Panc1 (cell line): ENCODE data around the gene CREG1. TPM values are rescaled to one million over a fixed set of nuclear protein-coding genes. Genes with fewer than 3 reads are reported as not detected.

Experiments used
- ATAC-seq: fragments of 200-7000 bp; cut with Tn5 transposase; 2 replicates; pipeline ENCODE4 v1.9.1; 2020; ENCODE audit warnings: mild to moderate bottlenecking, moderate library complexity
- BruUV-seq: library from RNA; stranded (reverse); fragments of 400-500 nt; replicated peaks from 2 replicates; lab custom pipeline; 2021; lab: Mats Ljungman, UMichigan
- CTCF ChIA-PET: fragments of 300-600 bp; sonication (Branson Sonifier 250); formaldehyde crosslinking; loops from one replicate; lab custom pipeline; 2022; ENCODE audit warnings: antibody characterized with exemption; lab: Charles Lee
- POLR2A ChIA-PET: fragments of 300-600 bp; sonication (Branson Sonifier 250); formaldehyde crosslinking; loops from one replicate; lab custom pipeline; 2022; ENCODE audit warnings: antibody characterized with exemption; lab: Charles Lee
- DNase-seq: peaks from one replicate; pipeline ENCODE4 v3.0.0-alpha.2; 2010; ENCODE audit warnings: low read depth, low spot score
- H3K27ac ChIP-seq: 2 replicates; pipeline ENCODE4 v1.5.1; 2011; ENCODE audit warnings: mild to moderate bottlenecking, low read length, inconsistent platforms
- H3K27me3 ChIP-seq: fragments of 200-500 bp; sonication (Bioruptor generic); 2 replicates; pipeline ENCODE4 v1.6.0; 2014; ENCODE audit warnings: low read length, inconsistent platforms; ENCODE audit not compliant: control insufficient read depth, insufficient read depth
- H3K36me3 ChIP-seq: fragments of 200-500 bp; sonication (Bioruptor generic); 2 replicates; pipeline ENCODE4 v1.5.1; 2014; ENCODE audit warnings: inconsistent platforms, mild to moderate bottlenecking, low read length, moderate library complexity; ENCODE audit not compliant: control insufficient read depth, insufficient read depth
- H3K4me1 ChIP-seq: 2 replicates; pipeline ENCODE4 v1.5.1; 2011; ENCODE audit warnings: inconsistent platforms, mild to moderate bottlenecking, low read length, moderate library complexity; ENCODE audit not compliant: control insufficient read depth, insufficient read depth
- H3K4me3 ChIP-seq, 2 experiments: 2 replicates each; pipeline ENCODE4 v1.5.1; 2011 to 2012; ENCODE audit warnings: low read depth in 2 of 2, low read length in 2 of 2, mild to moderate bottlenecking in 2 of 2, inconsistent platforms in 1 of 2, moderate library complexity in 1 of 2
- H3K9me3 ChIP-seq: fragments of 200-500 bp; sonication (Bioruptor generic); 2 replicates; pipeline ENCODE4 v1.5.1; 2014; ENCODE audit warnings: low read depth, mild to moderate bottlenecking, inconsistent platforms, low read length, moderate library complexity; ENCODE audit not compliant: control insufficient read depth, insufficient read depth
- POLR2AphosphoS5 ChIP-seq: IDR thresholded peaks from 2 replicates; pipeline ENCODE4 v1.6.1; 2012; ENCODE audit warnings: mild to moderate bottlenecking, low read depth, low read length, moderate library complexity
- SIN3A ChIP-seq: IDR thresholded peaks from 2 replicates; pipeline ENCODE4 v1.6.1; 2012; ENCODE audit warnings: low read depth, mild to moderate bottlenecking, low read length, moderate library complexity, borderline replicate concordance; ENCODE audit not compliant: insufficient read depth
- TCF7L2 ChIP-seq: IDR thresholded peaks from 2 replicates; pipeline ENCODE4 v1.6.1; 2011; ENCODE audit warnings: mild to moderate bottlenecking, low read depth, low read length, inconsistent platforms
- in situ Hi-C: cut with HindIII; loops from 2 replicates; pipeline ENCODE4 v1.10.0; 2016; ENCODE audit warnings: low sequenced_read_pairs, low pct_unique_long_range_greater_than_20kb
- intact Hi-C: fragments of 100-400 bp; cut with micrococcal nuclease; formaldehyde crosslinking; loops from one replicate; pipeline ENCODE4 v1.10.0; 2022; ENCODE audit not compliant: unreplicated experiment
- total RNA-seq: library from RNA; stranded (reverse); gene quantifications from one replicate; pipeline ENCODE4 v1.2.1, GENCODE V29; 2021; ENCODE audit not compliant: unreplicated experiment
- TF ChIP-seq, protein P1 (sequence below), 2 experiments: IDR thresholded peaks; 2 replicates each; pipeline ENCODE4 v1.6.1; 2011 to 2012; ENCODE audit warnings: low read depth in 2 of 2, control low read depth in 1 of 2, low read length in 1 of 2, mild to moderate bottlenecking in 1 of 2, moderate library complexity in 1 of 2; ENCODE audit not compliant: insufficient read depth in 1 of 2
- TF ChIP-seq, protein P2 (sequence below): fragments of 450-650 bp; IDR thresholded peaks from 2 replicates; pipeline ENCODE4 v1.5.1; 2017; ENCODE audit warnings: mild to moderate bottlenecking

The CREG1 gene
- total RNA-seq, 1 experiment from 2014 or later = 25.9 TPM

DNA sequence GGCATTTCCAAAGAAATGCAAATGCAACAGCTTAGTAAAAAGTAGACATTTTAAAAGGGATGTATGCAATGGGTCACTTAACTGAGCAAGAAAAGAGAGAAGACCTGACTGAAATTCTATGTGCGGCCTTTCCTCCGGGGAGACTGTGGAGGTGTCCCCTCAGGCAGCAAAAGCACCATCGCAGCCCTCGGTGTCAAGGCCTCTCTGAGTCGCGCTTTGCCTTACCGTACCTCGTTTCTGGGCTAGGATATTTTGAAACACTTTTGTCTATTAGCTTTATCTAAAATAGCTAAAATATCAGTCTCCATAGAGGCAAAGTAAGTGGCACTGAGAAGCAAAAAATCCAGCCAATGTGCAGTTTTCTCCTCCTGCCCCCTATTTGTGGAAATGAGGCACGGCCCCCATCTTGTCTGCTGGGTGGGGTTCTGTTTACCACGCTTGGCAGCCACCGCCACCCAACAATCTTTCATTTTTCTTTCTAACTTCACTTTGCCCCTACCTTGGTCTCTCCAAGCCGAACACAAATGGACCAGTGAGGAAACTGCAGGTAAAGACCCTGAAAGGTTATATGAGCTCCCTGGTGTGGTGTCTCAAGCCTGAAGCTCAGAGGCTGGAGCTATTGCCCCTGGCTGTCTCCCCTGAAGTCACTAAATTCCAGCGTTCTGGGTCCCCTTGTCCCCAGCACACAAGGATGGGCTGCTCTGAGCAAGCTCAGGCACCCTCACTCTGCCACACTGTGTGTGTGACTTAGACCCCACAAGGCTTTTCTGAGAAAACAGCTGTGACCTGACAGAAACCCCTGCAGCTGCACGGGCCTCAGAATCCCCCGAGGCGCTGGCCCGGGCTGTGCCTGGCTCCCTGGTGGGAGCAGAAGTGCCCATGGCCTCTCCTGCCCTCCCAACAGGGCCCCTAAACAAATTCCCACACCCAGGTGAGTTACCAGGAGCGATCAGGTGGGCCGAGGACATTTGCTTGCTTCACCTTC lies 36.9 kb downstream of the CREG1 start:
- POLR2A ChIA-PET = no interaction called here
- CTCF ChIA-PET = no interaction called here

DNA sequence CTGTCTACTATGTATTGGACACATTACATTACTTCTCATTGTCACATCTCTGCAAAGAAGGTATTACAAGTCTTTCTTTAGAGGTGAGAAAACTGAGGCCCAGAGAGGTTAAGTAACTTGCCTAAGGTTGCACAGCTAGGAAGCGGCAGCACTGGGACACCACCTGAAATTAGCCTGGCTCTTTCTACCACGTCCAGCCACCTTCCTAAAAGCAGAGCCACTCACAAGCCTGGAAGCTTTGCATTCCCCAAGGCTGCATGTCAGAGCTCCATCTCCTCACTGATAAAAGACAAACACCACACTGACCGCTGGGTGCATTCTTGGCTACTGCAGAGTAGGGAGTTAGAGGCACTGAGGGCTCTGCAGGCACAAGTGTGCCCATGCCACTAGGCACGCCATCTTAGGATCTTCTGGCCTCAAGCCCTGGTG lies 37.7 kb downstream of the CREG1 start:
- no peak for ATAC-seq
- TF ChIP-seq, protein P1, sequence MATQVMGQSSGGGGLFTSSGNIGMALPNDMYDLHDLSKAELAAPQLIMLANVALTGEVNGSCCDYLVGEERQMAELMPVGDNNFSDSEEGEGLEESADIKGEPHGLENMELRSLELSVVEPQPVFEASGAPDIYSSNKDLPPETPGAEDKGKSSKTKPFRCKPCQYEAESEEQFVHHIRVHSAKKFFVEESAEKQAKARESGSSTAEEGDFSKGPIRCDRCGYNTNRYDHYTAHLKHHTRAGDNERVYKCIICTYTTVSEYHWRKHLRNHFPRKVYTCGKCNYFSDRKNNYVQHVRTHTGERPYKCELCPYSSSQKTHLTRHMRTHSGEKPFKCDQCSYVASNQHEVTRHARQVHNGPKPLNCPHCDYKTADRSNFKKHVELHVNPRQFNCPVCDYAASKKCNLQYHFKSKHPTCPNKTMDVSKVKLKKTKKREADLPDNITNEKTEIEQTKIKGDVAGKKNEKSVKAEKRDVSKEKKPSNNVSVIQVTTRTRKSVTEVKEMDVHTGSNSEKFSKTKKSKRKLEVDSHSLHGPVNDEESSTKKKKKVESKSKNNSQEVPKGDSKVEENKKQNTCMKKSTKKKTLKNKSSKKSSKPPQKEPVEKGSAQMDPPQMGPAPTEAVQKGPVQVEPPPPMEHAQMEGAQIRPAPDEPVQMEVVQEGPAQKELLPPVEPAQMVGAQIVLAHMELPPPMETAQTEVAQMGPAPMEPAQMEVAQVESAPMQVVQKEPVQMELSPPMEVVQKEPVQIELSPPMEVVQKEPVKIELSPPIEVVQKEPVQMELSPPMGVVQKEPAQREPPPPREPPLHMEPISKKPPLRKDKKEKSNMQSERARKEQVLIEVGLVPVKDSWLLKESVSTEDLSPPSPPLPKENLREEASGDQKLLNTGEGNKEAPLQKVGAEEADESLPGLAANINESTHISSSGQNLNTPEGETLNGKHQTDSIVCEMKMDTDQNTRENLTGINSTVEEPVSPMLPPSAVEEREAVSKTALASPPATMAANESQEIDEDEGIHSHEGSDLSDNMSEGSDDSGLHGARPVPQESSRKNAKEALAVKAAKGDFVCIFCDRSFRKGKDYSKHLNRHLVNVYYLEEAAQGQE (IDR thresholded peaks at IDR 0.05; ENCODE audit: insufficient read depth in 1 of 2, low read depth in 2 of 2, low read length in 1 of 2) = no peak
- TF ChIP-seq, protein P2, sequence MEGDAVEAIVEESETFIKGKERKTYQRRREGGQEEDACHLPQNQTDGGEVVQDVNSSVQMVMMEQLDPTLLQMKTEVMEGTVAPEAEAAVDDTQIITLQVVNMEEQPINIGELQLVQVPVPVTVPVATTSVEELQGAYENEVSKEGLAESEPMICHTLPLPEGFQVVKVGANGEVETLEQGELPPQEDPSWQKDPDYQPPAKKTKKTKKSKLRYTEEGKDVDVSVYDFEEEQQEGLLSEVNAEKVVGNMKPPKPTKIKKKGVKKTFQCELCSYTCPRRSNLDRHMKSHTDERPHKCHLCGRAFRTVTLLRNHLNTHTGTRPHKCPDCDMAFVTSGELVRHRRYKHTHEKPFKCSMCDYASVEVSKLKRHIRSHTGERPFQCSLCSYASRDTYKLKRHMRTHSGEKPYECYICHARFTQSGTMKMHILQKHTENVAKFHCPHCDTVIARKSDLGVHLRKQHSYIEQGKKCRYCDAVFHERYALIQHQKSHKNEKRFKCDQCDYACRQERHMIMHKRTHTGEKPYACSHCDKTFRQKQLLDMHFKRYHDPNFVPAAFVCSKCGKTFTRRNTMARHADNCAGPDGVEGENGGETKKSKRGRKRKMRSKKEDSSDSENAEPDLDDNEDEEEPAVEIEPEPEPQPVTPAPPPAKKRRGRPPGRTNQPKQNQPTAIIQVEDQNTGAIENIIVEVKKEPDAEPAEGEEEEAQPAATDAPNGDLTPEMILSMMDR = no peak
- no peak for TF ChIP-seq SIN3A
- no peak for TF ChIP-seq TCF7L2
- no peak for TF ChIP-seq POLR2AphosphoS5
- no peak for DNase-seq
- Histone ChIP-seq H3K27ac (no peak overlapping the region), H3K36me3 (no peaks in the 10 kb centered on the region), H3K4me1 (no peaks in the 10 kb centered on the region), H3K4me3 (no peak overlapping the region), H3K27me3 (peaks cover 4% of the 10 kb centered on the region), H3K9me3 (no peaks in the 10 kb centered on the region)
- ChIA-PET POLR2A (no interaction called here), CTCF (no interaction called here)
- BruUV-seq = no TSS peak
- in situ Hi-C loops = no loop called here
- intact Hi-C loops = no loop called here

More for the DNA sequence above, 36.9 kb downstream of the CREG1 start:
- intact Hi-C loops = no loop called here
- Histone ChIP-seq H3K27me3 (peaks cover 10% of the 10 kb centered on the region), H3K27ac (no peak overlapping the region), H3K4me1 (no peaks in the 10 kb centered on the region), H3K4me3 (no peak overlapping the region), H3K9me3 (no peaks in the 10 kb centered on the region), H3K36me3 (no peaks in the 10 kb centered on the region)
- in situ Hi-C loops = no loop called here
- TF ChIP-seq TCF7L2 (no peak), POLR2AphosphoS5 (no peak), SIN3A (no peak)
- TF ChIP-seq, protein P1 (IDR thresholded peaks at IDR 0.05; ENCODE audit: insufficient read depth in 1 of 2, low read depth in 2 of 2, low read length in 1 of 2) = no peak
- TF ChIP-seq, protein P2 = no peak
- no peak for ATAC-seq
- DNase-seq = no peak
- BruUV-seq = no TSS peak
